K562 (cell line): ENCODE data around the gene TMEM11. TPM values are rescaled to one million over a fixed set of nuclear protein-coding genes. Genes with fewer than 3 reads are reported as not detected.
A peak's percentile ranks its signal among the peaks of the same experiment; 100 is the strongest.

Source experiments
- ATAC-seq: fragments of 200-7000 bp; cut with Tn5 transposase; 3 replicates; pipeline ENCODE4 v1.9.1; 2020; ENCODE audit warnings: moderate library complexity
- BruUV-seq: library from RNA; stranded (reverse); fragments of 400-500 nt; replicated peaks from 2 replicates; lab custom pipeline; 2021; lab: Mats Ljungman, UMichigan
- CTCF ChIA-PET: fragments of 300-600 bp; formaldehyde crosslinking; extraction: SDS; loops from one replicate; lab custom pipeline; 2021; ENCODE audit warnings: low intra/inter-chr PET ratio; lab: Yijun Ruan, JAX
- POLR2A ChIA-PET: fragments of 300-600, 350-650 bp; sonication (Branson Sonifier 250); formaldehyde crosslinking; extraction: SDS; loops from one replicate; lab custom pipeline; 2021; ENCODE audit warnings: antibody characterized with exemption, inconsistent platforms; lab: Yijun Ruan, JAX
- DNase-seq, 4 experiments: peaks; one replicate each; pipeline versions ENCODE4 v3.0.0 to v3.0.0-alpha.2; 2011 to 2018; ENCODE audit warnings: low spot score in 3 of 4, mixed read lengths in 3 of 4; ENCODE audit errors: extremely low read depth in 1 of 4
- FAIRE-seq: peaks from 2 replicates; lab custom pipeline; 2011; peaks lifted over from hg19 to GRCh38; lab: Jason Lieb, UNC
- H2AFZ ChIP-seq: 2 replicates; pipeline ENCODE4 v1.6.0; 2011; ENCODE audit warnings: low read depth, low read length, control low read depth, inconsistent platforms
- H3K27ac ChIP-seq: fragments of 200-600 bp; 3 replicates; pipeline ENCODE4 v1.8.0; 2011; ENCODE audit warnings: low read depth, mild to moderate bottlenecking, control low read depth, inconsistent platforms, low read length, moderate library complexity, mixed read lengths; ENCODE audit errors: extremely low read depth
- H3K27me3 ChIP-seq, 2 experiments: fragments of 300-600 bp in 1 of 2; 2 replicates in 1 of 2; 3 replicates in 1 of 2; pipeline versions ENCODE4 v1.6.0 to v1.8.0; 2011; ENCODE audit warnings: inconsistent platforms in 2 of 2, low read length in 2 of 2, mild to moderate bottlenecking in 1 of 2, mixed read lengths in 1 of 2, moderate library complexity in 1 of 2; ENCODE audit not compliant: control insufficient read depth in 2 of 2, insufficient read depth in 2 of 2
- H3K36me3 ChIP-seq: fragments of 300-600 bp; 3 replicates; pipeline ENCODE4 v1.8.0; 2011; ENCODE audit warnings: mild to moderate bottlenecking, low read length, inconsistent platforms; ENCODE audit not compliant: control insufficient read depth, insufficient read depth
- H3K4me1 ChIP-seq, 2 experiments: fragments of 200-600 bp in 1 of 2; replicated peaks in 1 of 2; 2 replicates in 1 of 2; 3 replicates in 1 of 2; pipeline versions ENCODE4 v1.5.1 to v1.8.0; 2011; ENCODE audit warnings: inconsistent platforms in 2 of 2, low read length in 2 of 2, mild to moderate bottlenecking in 1 of 2, mixed read lengths in 1 of 2, moderate library complexity in 1 of 2; ENCODE audit not compliant: control insufficient read depth in 2 of 2, insufficient read depth in 2 of 2
- H3K4me2 ChIP-seq: 2 replicates; pipeline ENCODE4 v1.6.1; 2011; ENCODE audit warnings: low read length, control low read depth, inconsistent platforms, mixed read lengths; ENCODE audit not compliant: insufficient read depth
- H3K4me3 ChIP-seq: fragments of 200-600 bp; sonication (generic), shearing (Covaris generic); 2 replicates; pipeline ENCODE4 v1.5.1; 2016; ENCODE audit warnings: control low read depth, inconsistent platforms
- H3K79me2 ChIP-seq: fragments of 200-600 bp; 3 replicates; pipeline ENCODE4 v1.8.0; 2011; ENCODE audit warnings: low read length, inconsistent platforms; ENCODE audit not compliant: control insufficient read depth, insufficient read depth
- H3K9ac ChIP-seq, 2 experiments: 2 replicates each; pipeline versions ENCODE4 v1.6.0 to v1.6.1; 2011; ENCODE audit warnings: low read depth in 2 of 2, low read length in 2 of 2, control low read depth in 1 of 2, inconsistent platforms in 1 of 2, mild to moderate bottlenecking in 1 of 2, mixed read lengths in 1 of 2; ENCODE audit not compliant: insufficient read depth in 1 of 2
- H3K9me1 ChIP-seq: one replicate; pipeline ENCODE4 v1.6.0; 2011; ENCODE audit warnings: inconsistent platforms, mild to moderate bottlenecking, low read length, moderate library complexity; ENCODE audit not compliant: control insufficient read depth, insufficient read depth
- H3K9me3 ChIP-seq: replicated peaks from 2 replicates; pipeline ENCODE4 v1.5.1; 2011; ENCODE audit warnings: low read depth, low read length, inconsistent platforms; ENCODE audit not compliant: control insufficient read depth, insufficient read depth
- H4K20me1 ChIP-seq: replicated peaks from 2 replicates; pipeline ENCODE4 v1.6.1; 2011; ENCODE audit warnings: low read length, inconsistent platforms, mixed read lengths; ENCODE audit not compliant: control insufficient read depth, insufficient read depth
- FOXA3 ChIP-seq, 2 experiments: fragments of 450-650 bp in 1 of 2; sonication (generic) in 1 of 2; formaldehyde crosslinking; IDR thresholded peaks in 1 of 2; conservative IDR thresholded peaks in 1 of 2; 2 replicates each; pipeline versions ENCODE4 v1.4.0 to v1.8.0; 2020 to 2022; ENCODE audit warnings: mild to moderate bottlenecking in 2 of 2, missing genetic modification reagents in 1 of 2
- HLTF ChIP-seq: fragments of 450-650 bp; IDR thresholded peaks from 2 replicates; pipeline ENCODE4 v1.6.1; 2016
- POLR2G ChIP-seq: fragments of 200-400 bp; formaldehyde crosslinking; IDR thresholded peaks from 2 replicates; pipeline ENCODE4 v1.6.1; 2017; ENCODE audit warnings: low read depth, mild to moderate bottlenecking, antibody characterized with exemption, low read length, moderate library complexity
- SMARCE1 ChIP-seq: fragments of 450-650 bp; IDR thresholded peaks from 2 replicates; pipeline ENCODE4 v1.7.1; 2016; ENCODE audit warnings: mild to moderate bottlenecking
- ZBTB5 ChIP-seq: fragments of 450-650 bp; IDR thresholded peaks from 2 replicates; pipeline ENCODE4 v1.6.1; 2017; ENCODE audit warnings: antibody characterized with exemption
- ZNF449 ChIP-seq: fragments of 250-450 bp; sonication (Bioruptor Pico); IDR thresholded peaks from 2 replicates; pipeline ENCODE4 v1.8.0; 2022; ENCODE audit warnings: moderate library complexity, mild to moderate bottlenecking, inconsistent platforms
- ZNF77 ChIP-seq: fragments of 250-450 bp; sonication (Bioruptor Pico); IDR thresholded peaks from 2 replicates; pipeline ENCODE4 v1.5.0; 2020
- WGBS: fragments of 100-300 bp; shearing (Covaris generic); methylation state at CpG from one replicate; pipeline ENCODE4 v1.1.6; 2016; ENCODE audit warnings: low coverage, mixed read lengths; ENCODE audit not compliant: insufficient coverage; ENCODE audit errors: missing lambda C conversion rate; 5-methylcytosine and 5-hydroxymethylcytosine counted together
- in situ Hi-C: fragments of 300-500 bp; cut with MboI; formaldehyde crosslinking; loops from 4 replicates; pipeline ENCODE4 v1.15.0; 2018; ENCODE audit warnings: inconsistent platforms, mixed read lengths
- intact Hi-C: fragments of 100-400 bp; cut with micrococcal nuclease; formaldehyde crosslinking; loops from 2 replicates; pipeline ENCODE4 v1.14.2; 2022
- polyA plus RNA-seq, 8 experiments: library from polyadenylated mRNA; depleted of rRNA in 4 of 8; stranded (reverse) in 5 of 8; unstranded in 3 of 8; fragments of >200 nt; fragmentation: Nextera tagmentation in 2 of 8; fragmentation: Illumina TruSeq in 1 of 8; extraction: Ambion mirVana in 2 of 8; extraction: Trizol in 1 of 8; gene quantifications; 2 replicates each; pipeline versions ENCODE4 v1.2.1 to v1.2.3, GENCODE V29; 2011 to 2014; ENCODE audit warnings: inconsistent platforms in 1 of 8, missing spikeins in 1 of 8
- total RNA-seq, 7 experiments: library from RNA; depleted of rRNA in 6 of 7; stranded (reverse); fragments of >200 nt in 6 of 7; fragmentation: Illumina TruSeq in 2 of 7; extraction: Trizol in 2 of 7; gene quantifications; 2 replicates each; pipeline versions ENCODE4 v1.2.1 to v1.2.3, GENCODE V29; 2011 to 2021; ENCODE audit warnings: low replicate concordance in 1 of 7

TMEM11 gene
- total and polyA plus RNA-seq, 9 of the 15 experiments (the other 6 are each of a cell fraction or from before 2014, with no cell fraction given) = 12.0 to 40.7 (median 30.0) TPM

GRCh38 chr17:21240369-21241055 lies 26.6 kb upstream of the TMEM11 start:
- no peak for FAIRE-seq
- Histone ChIP-seq H3K27ac (no peak overlapping the region), H2AFZ (no peak overlapping the region), H3K4me3 (no peak overlapping the region), H3K79me2 (no peaks in the 10 kb centered on the region), H3K9ac (peak overlapping the region in 1 of 2 experiments; percentile 58; a peak in 2 of 4 replicates), H3K4me2 (no peak overlapping the region), H4K20me1 (no peaks in the 10 kb centered on the region), H3K4me1 (peaks cover 2 to 9% of the 10 kb centered on the region in 2 experiments; a peak in 3 of 5 replicates), H3K36me3 (no peaks in the 10 kb centered on the region), H3K9me1 (peaks cover 3% of the 10 kb centered on the region), H3K27me3 (no peaks in the 10 kb centered on the region), H3K9me3 (no peaks in the 10 kb centered on the region)
- intact Hi-C loops (no loop called here), in situ Hi-C loops (no loop called here)
- TF ChIP-seq POLR2G (peak; percentile 65), SMARCE1 (no peak)
- 61% methylated on average over 8 of the region's 25 CpGs for WGBS
- no peak for ATAC-seq
- ChIA-PET POLR2A (interaction anchor here (1.2 kb wide), 1 partner anchor 9 kb away, joined by 4 read pairs; no protein-coding TSS in a partner anchor), CTCF (no interaction called here)
- DNase-seq = no peak
- BruUV-seq = no TSS peak

GRCh38 chr17:21239680-21240368 lies 25.9 kb upstream of the TMEM11 start:
- Histone ChIP-seq H3K9me1 (no peaks in the 10 kb centered on the region), H3K79me2 (no peaks in the 10 kb centered on the region), H3K27ac (no peak overlapping the region), H3K4me3 (no peak overlapping the region), H4K20me1 (no peaks in the 10 kb centered on the region), H2AFZ (no peak overlapping the region), H3K36me3 (no peaks in the 10 kb centered on the region), H3K9me3 (no peaks in the 10 kb centered on the region), H3K27me3 (no peaks in the 10 kb centered on the region), H3K4me2 (no peak overlapping the region), H3K9ac (peak overlapping the region in 1 of 2 experiments; percentile 58; a peak in 2 of 4 replicates), H3K4me1 (peaks cover 2 to 9% of the 10 kb centered on the region in 2 experiments; a peak in 3 of 5 replicates)
- ATAC-seq = peak; percentile 92
- FAIRE-seq = peak; percentile 64
- WGBS = 16% methylated on average over 8 of the region's 12 CpGs
- in situ Hi-C loops (no loop called here), intact Hi-C loops (no loop called here)
- POLR2A ChIA-PET = interaction anchor here (0.6 to 1.2 kb wide), 2 partner anchors 10 to 11 kb away, joined by 4 read pairs; no protein-coding TSS in a partner anchor
- BruUV-seq = no TSS peak
- DNase-seq = peak; percentile 44 to 62 (median 49)
- CTCF ChIA-PET = no interaction called here
- TF ChIP-seq ZBTB5 (no peak), FOXA3 (CRISPR knock-in tag; conservative IDR thresholded peaks at IDR 0.05 in 1 of 2, IDR thresholded peaks at IDR 0.05 in 1 of 2) (no peak), HLTF (no peak), ZNF449 (CRISPR knock-in tag) (no peak), ZNF77 (CRISPR knock-in tag) (no peak)
